SU-DHL-6 (cell line): ENCODE data around the gene PSD.

Experiments used
- H2AFZ ChIP-seq: fragments of 200-600 bp; sonication (generic); 2 replicates; pipeline ENCODE4 v1.6.1; 2014; ENCODE audit warnings: low read depth, mild to moderate bottlenecking, moderate library complexity, mixed read lengths, antibody characterized with exemption, low read length; ENCODE audit not compliant: severe bottlenecking
- H3F3A ChIP-seq: fragments of 200-600 bp; shearing (Covaris generic); 2 replicates; pipeline ENCODE4 v1.6.0; 2016; ENCODE audit warnings: antibody characterized with exemption, mild to moderate bottlenecking; ENCODE audit not compliant: insufficient read depth
- H3K27ac ChIP-seq: fragments of 200-600 bp; sonication (generic); 2 replicates; pipeline ENCODE4 v1.5.1; 2016; ENCODE audit warnings: low read depth, mild to moderate bottlenecking, low read length, moderate library complexity, mixed read lengths
- H3K27me3 ChIP-seq: fragments of 200-600 bp; sonication (generic), shearing (Covaris generic); 2 replicates; pipeline ENCODE4 v1.6.0; 2014; ENCODE audit warnings: mild to moderate bottlenecking, low read length
- H3K36me3 ChIP-seq: fragments of 200-600 bp; sonication (generic); 2 replicates; pipeline ENCODE4 v1.6.1; 2014; ENCODE audit warnings: mild to moderate bottlenecking, low read length, mixed read lengths
- H3K4me2 ChIP-seq: fragments of 300-600, 200-600 bp; shearing (Covaris generic), sonication (generic); 2 replicates; pipeline ENCODE4 v1.6.0; 2014; ENCODE audit warnings: low read length, low read depth, mild to moderate bottlenecking; ENCODE audit not compliant: poor library complexity, severe bottlenecking
- H3K4me3 ChIP-seq: fragments of 200-600 bp; sonication (generic); 2 replicates; pipeline ENCODE4 v1.5.1; 2014; ENCODE audit warnings: antibody characterized with exemption, low read length, mild to moderate bottlenecking, mixed read lengths; ENCODE audit not compliant: insufficient read depth, poor library complexity, severe bottlenecking
- H3K79me2 ChIP-seq: fragments of 200-600 bp; sonication (generic); 2 replicates; pipeline ENCODE4 v1.6.1; 2014; ENCODE audit warnings: mild to moderate bottlenecking, low read length, moderate library complexity; ENCODE audit not compliant: insufficient read depth
- H3K9ac ChIP-seq: fragments of 200-600 bp; sonication (generic); 2 replicates; pipeline ENCODE4 v1.7.0; 2014; ENCODE audit warnings: mild to moderate bottlenecking, low read length
- H3K9me2 ChIP-seq: fragments of 200-600 bp; sonication (generic); replicated peaks from 2 replicates; pipeline ENCODE4 v1.6.1; 2014; ENCODE audit warnings: low read length; ENCODE audit not compliant: insufficient read depth
- H3K9me3 ChIP-seq: fragments of 200-600 bp; sonication (generic); 2 replicates; pipeline ENCODE4 v1.6.1; 2014; ENCODE audit warnings: low read length, mixed read lengths; ENCODE audit not compliant: insufficient read depth
- H4K20me1 ChIP-seq: fragments of 200-600 bp; sonication (generic); 2 replicates; pipeline ENCODE4 v1.6.1; 2014; ENCODE audit warnings: low read depth, mild to moderate bottlenecking, antibody characterized with exemption, low read length, moderate library complexity, mixed read lengths
- EZH2phosphoT487 ChIP-seq: fragments of 200-600 bp; sonication (generic), shearing (Covaris generic); conservative IDR thresholded peaks from 2 replicates; pipeline ENCODE4 v1.6.1; 2018; ENCODE audit warnings: mild to moderate bottlenecking, antibody characterized with exemption, low read length, moderate library complexity, mixed read lengths
- TF ChIP-seq, protein P1 (sequence below): fragments of 200-600 bp; sonication (generic); IDR thresholded peaks from one replicate; pipeline ENCODE4 v1.5.1; 2017; ENCODE audit warnings: antibody characterized with exemption, mild to moderate bottlenecking, low read length, moderate library complexity; ENCODE audit not compliant: insufficient read depth, poor library complexity, severe bottlenecking

Gene PSD

DNA sequence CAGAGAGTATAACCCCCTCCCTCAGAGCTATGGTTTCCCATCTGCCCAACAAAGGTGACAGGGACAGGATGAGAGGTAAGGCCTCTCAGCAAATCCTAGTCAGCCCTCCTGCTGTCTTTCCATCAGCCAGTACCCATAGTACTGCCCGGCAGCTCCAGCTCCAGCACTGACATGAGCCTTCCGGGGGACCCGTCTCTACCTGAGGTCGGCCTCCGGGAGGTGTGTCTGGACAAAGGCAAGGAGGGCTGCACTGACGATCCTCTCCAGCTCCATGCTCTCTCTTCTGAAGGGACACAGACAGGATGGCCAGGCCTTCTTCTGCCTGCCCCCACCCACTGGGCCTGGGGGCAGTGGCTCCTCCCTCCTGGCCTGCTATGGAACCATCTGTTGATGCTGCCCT is 6.3 kb upstream of the PSD start:
- H3K4me3 ChIP-seq = no peak overlapping the region

DNA sequence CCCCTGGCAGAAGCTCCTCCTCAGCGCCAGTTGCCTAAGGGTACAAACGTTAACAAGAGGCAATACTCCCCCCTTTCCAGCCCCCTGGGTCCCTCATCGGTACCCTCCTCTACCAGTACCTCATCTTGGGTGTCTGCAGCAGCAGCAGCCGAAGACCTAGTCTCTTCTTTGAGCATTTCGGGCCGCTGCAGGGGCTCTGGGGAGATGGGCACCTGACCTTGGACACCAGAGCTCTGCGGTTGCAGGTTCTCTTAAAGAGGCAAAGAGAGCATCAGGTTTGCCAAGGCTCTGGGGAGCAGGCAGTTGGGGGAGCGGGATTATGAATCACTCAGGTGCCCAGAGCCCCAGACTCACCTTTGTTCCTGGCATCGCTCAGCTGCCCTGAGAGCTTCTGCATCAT is 5.6 kb upstream of the PSD start:
- Histone ChIP-seq H3K9me3 (no peaks in the 10 kb centered on the region), H3K9me2 (no peaks in the 10 kb centered on the region), H3K79me2 (no peaks in the 10 kb centered on the region), H3K36me3 (no peaks in the 10 kb centered on the region), H4K20me1 (no peaks in the 10 kb centered on the region), H3K27me3 (no peaks in the 10 kb centered on the region), H3K27ac (no peak overlapping the region), H3K4me2 (no peak overlapping the region), H3F3A (no peaks in the 10 kb centered on the region), H3K9ac (no peak overlapping the region), H2AFZ (no peak overlapping the region), H3K4me3 (no peak overlapping the region)
- no peak for TF ChIP-seq EZH2phosphoT487
- TF ChIP-seq, protein P1, sequence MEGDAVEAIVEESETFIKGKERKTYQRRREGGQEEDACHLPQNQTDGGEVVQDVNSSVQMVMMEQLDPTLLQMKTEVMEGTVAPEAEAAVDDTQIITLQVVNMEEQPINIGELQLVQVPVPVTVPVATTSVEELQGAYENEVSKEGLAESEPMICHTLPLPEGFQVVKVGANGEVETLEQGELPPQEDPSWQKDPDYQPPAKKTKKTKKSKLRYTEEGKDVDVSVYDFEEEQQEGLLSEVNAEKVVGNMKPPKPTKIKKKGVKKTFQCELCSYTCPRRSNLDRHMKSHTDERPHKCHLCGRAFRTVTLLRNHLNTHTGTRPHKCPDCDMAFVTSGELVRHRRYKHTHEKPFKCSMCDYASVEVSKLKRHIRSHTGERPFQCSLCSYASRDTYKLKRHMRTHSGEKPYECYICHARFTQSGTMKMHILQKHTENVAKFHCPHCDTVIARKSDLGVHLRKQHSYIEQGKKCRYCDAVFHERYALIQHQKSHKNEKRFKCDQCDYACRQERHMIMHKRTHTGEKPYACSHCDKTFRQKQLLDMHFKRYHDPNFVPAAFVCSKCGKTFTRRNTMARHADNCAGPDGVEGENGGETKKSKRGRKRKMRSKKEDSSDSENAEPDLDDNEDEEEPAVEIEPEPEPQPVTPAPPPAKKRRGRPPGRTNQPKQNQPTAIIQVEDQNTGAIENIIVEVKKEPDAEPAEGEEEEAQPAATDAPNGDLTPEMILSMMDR = no peak

More for the DNA sequence above, 6.3 kb upstream of the PSD start:
- TF ChIP-seq, protein P1 = no peak
- no peak for TF ChIP-seq EZH2phosphoT487
- Histone ChIP-seq H2AFZ (no peak overlapping the region), H3K9ac (no peak overlapping the region), H3K4me2 (no peak overlapping the region), H3K36me3 (no peaks in the 10 kb centered on the region), H3K27ac (no peak overlapping the region), H3K79me2 (no peaks in the 10 kb centered on the region), H3K27me3 (no peaks in the 10 kb centered on the region), H3F3A (no peaks in the 10 kb centered on the region), H4K20me1 (no peaks in the 10 kb centered on the region), H3K9me3 (no peaks in the 10 kb centered on the region), H3K9me2 (no peaks in the 10 kb centered on the region)

GRCh38 chr10:102423372-102423968 is 4.9 kb upstream of the PSD start:
- Histone ChIP-seq H3K79me2 (no peaks in the 10 kb centered on the region), H2AFZ (no peak overlapping the region), H3K9ac (no peak overlapping the region), H3K27me3 (no peaks in the 10 kb centered on the region), H3K36me3 (no peaks in the 10 kb centered on the region), H3K9me3 (no peaks in the 10 kb centered on the region), H3K9me2 (no peaks in the 10 kb centered on the region), H3F3A (no peaks in the 10 kb centered on the region), H3K4me3 (no peak overlapping the region), H4K20me1 (no peaks in the 10 kb centered on the region), H3K4me2 (no peak overlapping the region), H3K27ac (no peak overlapping the region)
- TF ChIP-seq, protein P1 = no peak
- no peak for TF ChIP-seq EZH2phosphoT487
